Measurements from ENCODE around the gene BMP15.

BMP15 gene

GRCh38 chrX:50910685-50911176, at the start of gene BMP15:
TSS of gene BMP15 (plus strand) at chrX:50910735. CDS start at chrX:50910784, 49 bp downstream.
- H3K4me1 ChIP-seq (ENCODE audit: control insufficient read depth, insufficient read depth, low read length), result no peaks in the 10 kb centered on the region
- no peaks in the 10 kb centered on the region for H3K9me3 ChIP-seq (ENCODE audit: control insufficient read depth, insufficient read depth, low read length)
- no CpG with 5 or more reads among the region's 9 CpGs for WGBS (ENCODE audit: insufficient coverage, insufficient read length)
- no peaks in the 10 kb centered on the region for H3K36me3 ChIP-seq (ENCODE audit: control insufficient read depth, insufficient read depth, low read length)
- DNase-seq (ENCODE audit: low read depth, low spot score), result no peak
- no peaks in the 10 kb centered on the region for H3K27me3 ChIP-seq (ENCODE audit: control insufficient read depth, insufficient read depth, low read length)
- no peak within 1 kb of the TSS for H3K27ac ChIP-seq (ENCODE audit: low read length)
- H3K4me3 ChIP-seq (ENCODE audit: low read length), result no peak within 1 kb of the TSS

DNA sequence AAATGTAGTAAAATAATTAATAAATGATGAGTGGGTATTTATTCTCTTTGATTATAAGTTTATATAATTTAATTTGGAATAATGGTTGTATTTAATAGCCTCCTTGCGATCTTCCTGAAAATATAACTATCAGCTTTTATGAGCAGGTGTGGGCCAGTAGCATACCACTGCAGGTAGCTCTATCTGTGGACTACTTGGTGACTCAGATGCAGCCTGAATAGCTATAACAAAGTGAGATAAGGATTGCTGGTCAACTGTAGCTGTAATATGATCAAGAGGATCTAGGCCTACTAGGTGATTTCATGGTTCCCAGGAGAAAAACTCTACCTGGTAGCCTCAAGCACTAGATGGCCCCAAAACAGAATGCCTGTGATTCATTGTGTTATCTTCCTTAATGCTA, 47.1 kb upstream of the BMP15 start:
- H3K27me3 ChIP-seq (ENCODE audit: control insufficient read depth, insufficient read depth, low read length), result no peaks in the 10 kb centered on the region
- H3K4me3 ChIP-seq (ENCODE audit: low read length), result no peak overlapping the region
- no peaks in the 10 kb centered on the region for H3K4me1 ChIP-seq (ENCODE audit: control insufficient read depth, insufficient read depth, low read length)
- WGBS (ENCODE audit: insufficient coverage, insufficient read length), result no CpG with 5 or more reads among the region's 1 CpG
- H3K36me3 ChIP-seq (ENCODE audit: control insufficient read depth, insufficient read depth, low read length), result no peaks in the 10 kb centered on the region
- H3K27ac ChIP-seq (ENCODE audit: low read length), result no peak overlapping the region
- no peaks in the 10 kb centered on the region for H3K9me3 ChIP-seq (ENCODE audit: control insufficient read depth, insufficient read depth, low read length)
- DNase-seq (ENCODE audit: low read depth, low spot score), result no peak

DNA sequence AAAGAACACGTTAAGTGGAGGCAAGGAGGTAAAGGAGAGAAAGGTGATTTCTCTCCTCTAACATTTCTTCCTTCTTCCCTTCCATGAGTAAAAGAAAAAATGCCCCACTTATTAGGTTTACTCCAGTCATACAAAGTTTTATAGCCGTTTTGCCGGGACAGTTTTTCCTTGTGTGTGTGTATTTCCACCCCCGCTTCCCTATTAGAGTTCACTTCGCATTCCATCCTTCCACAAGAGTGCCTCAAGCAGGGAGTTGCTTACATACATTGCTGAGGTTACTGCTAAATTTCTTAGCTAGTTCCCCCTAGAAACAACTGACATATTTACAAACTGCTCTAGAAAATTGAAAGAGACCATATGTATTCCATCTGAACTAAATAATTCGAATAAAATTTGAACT, 45.2 kb upstream of the BMP15 start:
- H3K4me1 ChIP-seq (ENCODE audit: control insufficient read depth, insufficient read depth, low read length), result no peaks in the 10 kb centered on the region
- no peak overlapping the region for H3K27ac ChIP-seq (ENCODE audit: low read length)
- no peak for DNase-seq (ENCODE audit: low read depth, low spot score)
- H3K9me3 ChIP-seq (ENCODE audit: control insufficient read depth, insufficient read depth, low read length), result no peaks in the 10 kb centered on the region
- no peaks in the 10 kb centered on the region for H3K27me3 ChIP-seq (ENCODE audit: control insufficient read depth, insufficient read depth, low read length)
- no CpG with 5 or more reads among the region's 6 CpGs for WGBS (ENCODE audit: insufficient coverage, insufficient read length)
- no peak overlapping the region for H3K4me3 ChIP-seq (ENCODE audit: low read length)
- H3K36me3 ChIP-seq (ENCODE audit: control insufficient read depth, insufficient read depth, low read length), result no peaks in the 10 kb centered on the region

GRCh38 chrX:50871922-50872453, 38.5 kb upstream of the BMP15 start:
- no peaks in the 10 kb centered on the region for H3K36me3 ChIP-seq (ENCODE audit: control insufficient read depth, insufficient read depth, low read length)
- no peak overlapping the region for H3K4me3 ChIP-seq (ENCODE audit: low read length)
- H3K4me1 ChIP-seq (ENCODE audit: control insufficient read depth, insufficient read depth, low read length), result no peaks in the 10 kb centered on the region
- DNase-seq (ENCODE audit: low read depth, low spot score), result no peak
- no CpG with 5 or more reads among the region's 1 CpG for WGBS (ENCODE audit: insufficient coverage, insufficient read length)
- no peaks in the 10 kb centered on the region for H3K27me3 ChIP-seq (ENCODE audit: control insufficient read depth, insufficient read depth, low read length)
- no peaks in the 10 kb centered on the region for H3K9me3 ChIP-seq (ENCODE audit: control insufficient read depth, insufficient read depth, low read length)
- H3K27ac ChIP-seq (ENCODE audit: low read length), result no peak overlapping the region

- WGBS (ENCODE audit: insufficient coverage, insufficient read length), result no CpG with 5 or more reads among the region's 3 CpGs
- no peaks in the 10 kb centered on the region for H3K27me3 ChIP-seq (ENCODE audit: control insufficient read depth, insufficient read depth, low read length)
- no peak for DNase-seq (ENCODE audit: low read depth, low spot score)
- no peaks in the 10 kb centered on the region for H3K4me1 ChIP-seq (ENCODE audit: control insufficient read depth, insufficient read depth, low read length)
- H3K4me3 ChIP-seq (ENCODE audit: low read length), result no peak overlapping the region
- H3K36me3 ChIP-seq (ENCODE audit: control insufficient read depth, insufficient read depth, low read length), result no peaks in the 10 kb centered on the region
- no peaks in the 10 kb centered on the region for H3K9me3 ChIP-seq (ENCODE audit: control insufficient read depth, insufficient read depth, low read length)
- H3K27ac ChIP-seq (ENCODE audit: low read length), result no peak overlapping the region
Observed at GRCh38 chrX:50874876-50875275, 35.7 kb upstream of the BMP15 start.

DNA sequence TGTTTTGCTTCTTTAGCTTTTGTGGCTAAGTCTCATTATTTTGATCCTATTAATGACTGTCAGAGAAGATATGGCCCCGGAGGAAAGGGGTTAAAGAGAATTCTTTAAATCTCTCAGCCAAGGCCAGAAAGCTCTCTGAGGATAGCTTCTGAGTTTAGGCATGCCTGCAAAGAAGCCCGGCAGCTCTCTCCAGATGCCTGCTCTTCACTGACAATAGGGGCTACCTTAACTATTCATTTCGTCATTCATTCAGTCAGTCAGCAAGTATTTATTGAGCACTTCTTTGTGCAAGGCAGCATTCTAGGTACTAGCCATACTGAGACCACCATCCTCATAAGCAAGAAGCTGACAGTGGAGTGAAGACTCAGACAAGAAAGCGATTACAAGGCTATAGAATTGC, 34.0 kb upstream of the BMP15 start:
- Histone ChIP-seq H3K4me3 (ENCODE audit: low read length) (no peak overlapping the region), H3K4me1 (ENCODE audit: control insufficient read depth, insufficient read depth, low read length) (no peaks in the 10 kb centered on the region), H3K36me3 (ENCODE audit: control insufficient read depth, insufficient read depth, low read length) (no peaks in the 10 kb centered on the region), H3K27me3 (ENCODE audit: control insufficient read depth, insufficient read depth, low read length) (no peaks in the 10 kb centered on the region), H3K27ac (ENCODE audit: low read length) (no peak overlapping the region), H3K9me3 (ENCODE audit: control insufficient read depth, insufficient read depth, low read length) (no peaks in the 10 kb centered on the region)
- DNase-seq (ENCODE audit: low read depth, low spot score), result no peak
- no CpG with 5 or more reads among the region's 4 CpGs for WGBS (ENCODE audit: insufficient coverage, insufficient read length)

DNA sequence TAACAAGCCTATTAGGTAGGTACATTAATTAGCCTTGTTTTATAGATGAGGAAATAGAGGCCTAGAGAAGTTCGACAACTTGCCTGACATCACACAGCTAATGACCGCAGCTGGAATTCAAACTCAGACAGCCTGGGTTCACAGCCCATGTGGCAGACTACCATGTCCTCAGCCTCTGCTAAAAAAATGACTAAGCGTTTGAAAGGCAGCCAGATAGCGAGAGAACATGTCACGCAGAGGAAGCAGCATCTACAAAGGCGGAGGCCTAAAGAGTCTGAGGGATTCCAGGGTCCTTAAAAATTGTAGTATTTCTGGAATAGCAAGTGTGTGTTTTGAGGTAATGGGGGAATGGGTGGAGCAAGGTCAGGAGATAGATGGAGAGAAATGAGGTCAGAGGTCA, 33.2 kb upstream of the BMP15 start:
- no peaks in the 10 kb centered on the region for H3K9me3 ChIP-seq (ENCODE audit: control insufficient read depth, insufficient read depth, low read length)
- H3K4me1 ChIP-seq (ENCODE audit: control insufficient read depth, insufficient read depth, low read length), result no peaks in the 10 kb centered on the region
- WGBS (ENCODE audit: insufficient coverage, insufficient read length), result no CpG with 5 or more reads among the region's 6 CpGs
- H3K36me3 ChIP-seq (ENCODE audit: control insufficient read depth, insufficient read depth, low read length), result no peaks in the 10 kb centered on the region
- DNase-seq (ENCODE audit: low read depth, low spot score), result no peak
- H3K27me3 ChIP-seq (ENCODE audit: control insufficient read depth, insufficient read depth, low read length), result no peaks in the 10 kb centered on the region
- H3K27ac ChIP-seq (ENCODE audit: low read length), result no peak overlapping the region
- no peak overlapping the region for H3K4me3 ChIP-seq (ENCODE audit: low read length)

GRCh38 chrX:50881028-50881427, 29.5 kb upstream of the BMP15 start:
- H3K27ac ChIP-seq (ENCODE audit: low read length), result no peak overlapping the region
- H3K36me3 ChIP-seq (ENCODE audit: control insufficient read depth, insufficient read depth, low read length), result no peaks in the 10 kb centered on the region
- DNase-seq (ENCODE audit: low read depth, low spot score), result no peak
- H3K4me1 ChIP-seq (ENCODE audit: control insufficient read depth, insufficient read depth, low read length), result no peaks in the 10 kb centered on the region
- no peaks in the 10 kb centered on the region for H3K27me3 ChIP-seq (ENCODE audit: control insufficient read depth, insufficient read depth, low read length)
- H3K4me3 ChIP-seq (ENCODE audit: low read length), result no peak overlapping the region
- H3K9me3 ChIP-seq (ENCODE audit: control insufficient read depth, insufficient read depth, low read length), result no peaks in the 10 kb centered on the region

GRCh38 chrX:50888884-50889283, 21.7 kb upstream of the BMP15 start:
- Histone ChIP-seq H3K27me3 (ENCODE audit: control insufficient read depth, insufficient read depth, low read length) (no peaks in the 10 kb centered on the region), H3K9me3 (ENCODE audit: control insufficient read depth, insufficient read depth, low read length) (no peaks in the 10 kb centered on the region), H3K36me3 (ENCODE audit: control insufficient read depth, insufficient read depth, low read length) (no peaks in the 10 kb centered on the region), H3K4me3 (ENCODE audit: low read length) (no peak overlapping the region), H3K4me1 (ENCODE audit: control insufficient read depth, insufficient read depth, low read length) (no peaks in the 10 kb centered on the region), H3K27ac (ENCODE audit: low read length) (no peak overlapping the region)
- no CpG with 5 or more reads among the region's 2 CpGs for WGBS (ENCODE audit: insufficient coverage, insufficient read length)
- no peak for DNase-seq (ENCODE audit: low read depth, low spot score)

DNA sequence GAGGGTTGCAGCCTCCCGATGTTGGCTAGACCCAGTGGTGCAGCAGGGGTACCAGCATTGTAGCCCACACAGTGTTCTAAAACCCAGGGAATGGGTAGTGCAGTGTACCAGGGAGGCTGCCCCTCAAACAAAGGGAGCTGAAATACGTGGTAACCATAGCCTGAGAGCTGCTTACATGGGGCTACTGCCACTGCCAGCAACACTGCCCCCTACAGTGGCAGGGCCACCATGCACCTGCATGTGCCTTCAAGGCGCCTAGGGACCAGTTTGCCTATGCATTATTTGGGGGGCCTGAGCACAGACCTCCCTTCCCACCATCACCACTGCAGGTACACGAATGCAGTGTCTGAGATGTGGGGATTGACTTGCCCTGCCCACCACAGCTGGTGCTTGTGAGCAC, 21.0 kb upstream of the BMP15 start:
- no peaks in the 10 kb centered on the region for H3K4me1 ChIP-seq (ENCODE audit: control insufficient read depth, insufficient read depth, low read length)
- no peaks in the 10 kb centered on the region for H3K27me3 ChIP-seq (ENCODE audit: control insufficient read depth, insufficient read depth, low read length)
- no peak overlapping the region for H3K27ac ChIP-seq (ENCODE audit: low read length)
- no peaks in the 10 kb centered on the region for H3K36me3 ChIP-seq (ENCODE audit: control insufficient read depth, insufficient read depth, low read length)
- no CpG with 5 or more reads among the region's 4 CpGs for WGBS (ENCODE audit: insufficient coverage, insufficient read length)
- H3K4me3 ChIP-seq (ENCODE audit: low read length), result no peak overlapping the region
- DNase-seq (ENCODE audit: low read depth, low spot score), result no peak
- no peaks in the 10 kb centered on the region for H3K9me3 ChIP-seq (ENCODE audit: control insufficient read depth, insufficient read depth, low read length)

DNA sequence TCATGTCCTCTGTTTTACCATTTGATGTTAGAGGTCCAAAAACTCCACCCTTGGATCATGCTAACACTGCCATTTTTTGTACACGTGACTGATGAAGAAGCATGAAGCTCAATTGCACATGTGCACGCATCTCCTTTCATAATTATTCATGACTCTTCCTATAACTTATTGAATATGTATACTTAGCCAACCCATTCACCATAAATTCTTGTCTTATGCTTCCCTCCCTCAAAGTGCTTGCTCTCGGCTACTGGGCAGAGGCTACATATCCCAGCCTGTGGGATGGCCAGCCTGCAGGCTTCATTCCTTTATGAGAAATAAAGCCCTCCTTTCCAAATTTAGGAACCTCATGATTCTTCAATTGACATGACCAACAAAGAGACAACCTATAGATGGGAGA, 17.5 kb upstream of the BMP15 start:
- Histone ChIP-seq H3K27ac (ENCODE audit: low read length) (no peak overlapping the region), H3K27me3 (ENCODE audit: control insufficient read depth, insufficient read depth, low read length) (no peaks in the 10 kb centered on the region), H3K36me3 (ENCODE audit: control insufficient read depth, insufficient read depth, low read length) (no peaks in the 10 kb centered on the region), H3K4me1 (ENCODE audit: control insufficient read depth, insufficient read depth, low read length) (no peaks in the 10 kb centered on the region), H3K9me3 (ENCODE audit: control insufficient read depth, insufficient read depth, low read length) (no peaks in the 10 kb centered on the region), H3K4me3 (ENCODE audit: low read length) (no peak overlapping the region)
- no CpG with 5 or more reads among the region's 3 CpGs for WGBS (ENCODE audit: insufficient coverage, insufficient read length)
- DNase-seq (ENCODE audit: low read depth, low spot score), result no peak
